Measurements from ENCODE around the gene NAA40.

- TF ChIP-seq CTCF (tag by site-specific recombination; IDR thresholded peaks at IDR 0.05) (no peak), ZNF266 (tag by site-specific recombination; IDR thresholded peaks at IDR 0.05; ENCODE audit: low read depth) (no peak), ZBTB49 (tag by site-specific recombination; IDR thresholded peaks at IDR 0.05; ENCODE audit: low read depth) (no peak)
Observed at GRCh38 chr11:63952570-63952969, 13.8 kb downstream of the NAA40 start.

Measured in HEK293 (cell line).